GM18498 (cell line): ENCODE data around the gene SARDH.
"Not testable (repeated sequence)": the region's sequence is repeated elsewhere in the genome, so short reads cannot be mapped to it uniquely, and the experiment has no call there.

Source experiments
- ATAC-seq: cut with Tn5 transposase; IDR thresholded peaks from one replicate; pipeline ENCODE4 v1.9.1; 2021; ENCODE audit warnings: mild to moderate bottlenecking, moderate library complexity; ENCODE audit not compliant: unreplicated experiment

SARDH gene

DNA sequence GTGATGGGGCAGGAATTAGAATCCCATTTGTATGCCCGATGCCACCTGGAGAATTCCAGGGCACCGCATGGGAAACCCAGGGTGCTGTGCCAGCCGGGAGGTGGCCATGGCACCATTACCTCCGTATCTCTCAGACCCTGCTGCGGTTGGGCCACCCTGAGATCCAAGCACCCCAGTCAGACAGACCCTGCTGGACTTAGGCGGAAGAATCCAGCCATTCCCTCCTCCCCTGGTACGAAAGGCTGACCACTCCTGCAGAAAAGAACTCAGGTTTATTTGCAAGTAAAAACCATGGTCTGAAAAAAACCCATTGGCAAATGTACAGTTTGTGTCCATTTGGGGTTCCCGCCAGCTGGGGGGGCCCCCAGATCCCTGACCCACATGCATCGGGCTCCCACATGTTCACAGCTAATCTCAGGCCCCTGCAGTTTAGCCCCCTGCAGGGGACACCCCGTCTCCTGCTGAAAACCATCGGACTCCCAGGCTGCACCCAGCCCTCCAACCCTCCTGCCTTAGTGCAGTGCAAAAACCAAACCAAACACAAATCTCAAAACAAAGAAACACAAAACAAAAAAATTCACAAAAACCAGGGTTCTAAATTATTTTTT, 23.6 kb upstream of the SARDH start:
- ATAC-seq, result no peak

DNA sequence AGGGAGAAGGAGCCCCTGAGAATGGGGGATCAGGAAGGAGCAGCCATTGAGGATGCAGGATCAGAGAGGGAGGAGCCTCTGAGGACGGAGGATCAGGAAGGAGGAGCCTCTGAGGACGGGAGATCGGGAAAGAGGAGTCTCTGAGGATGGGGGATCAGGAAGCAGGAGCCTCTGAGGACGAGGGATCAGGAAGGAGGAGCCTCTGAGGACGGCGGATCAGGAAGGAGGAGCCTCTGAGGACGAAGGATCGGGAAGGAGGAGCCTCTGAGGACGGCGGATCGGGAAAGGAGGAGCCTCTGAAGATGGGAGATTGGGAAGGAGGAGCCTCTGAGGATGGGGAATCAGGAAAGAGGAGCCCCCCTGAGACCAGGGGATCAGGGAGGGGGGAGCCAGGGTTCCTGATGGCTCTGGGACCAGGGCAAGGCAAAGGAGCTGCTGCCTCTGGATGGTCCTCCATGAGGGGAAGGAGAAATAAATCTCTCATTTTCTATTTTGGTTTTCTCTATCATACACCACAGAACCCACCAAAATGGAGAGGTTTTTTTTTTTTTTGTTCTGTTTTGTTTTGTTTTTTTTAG, 22.6 kb upstream of the SARDH start:
- ATAC-seq, result no peak

GRCh38 chr9:133759946-133760345, 21.8 kb upstream of the SARDH start:
- no peak for ATAC-seq

DNA sequence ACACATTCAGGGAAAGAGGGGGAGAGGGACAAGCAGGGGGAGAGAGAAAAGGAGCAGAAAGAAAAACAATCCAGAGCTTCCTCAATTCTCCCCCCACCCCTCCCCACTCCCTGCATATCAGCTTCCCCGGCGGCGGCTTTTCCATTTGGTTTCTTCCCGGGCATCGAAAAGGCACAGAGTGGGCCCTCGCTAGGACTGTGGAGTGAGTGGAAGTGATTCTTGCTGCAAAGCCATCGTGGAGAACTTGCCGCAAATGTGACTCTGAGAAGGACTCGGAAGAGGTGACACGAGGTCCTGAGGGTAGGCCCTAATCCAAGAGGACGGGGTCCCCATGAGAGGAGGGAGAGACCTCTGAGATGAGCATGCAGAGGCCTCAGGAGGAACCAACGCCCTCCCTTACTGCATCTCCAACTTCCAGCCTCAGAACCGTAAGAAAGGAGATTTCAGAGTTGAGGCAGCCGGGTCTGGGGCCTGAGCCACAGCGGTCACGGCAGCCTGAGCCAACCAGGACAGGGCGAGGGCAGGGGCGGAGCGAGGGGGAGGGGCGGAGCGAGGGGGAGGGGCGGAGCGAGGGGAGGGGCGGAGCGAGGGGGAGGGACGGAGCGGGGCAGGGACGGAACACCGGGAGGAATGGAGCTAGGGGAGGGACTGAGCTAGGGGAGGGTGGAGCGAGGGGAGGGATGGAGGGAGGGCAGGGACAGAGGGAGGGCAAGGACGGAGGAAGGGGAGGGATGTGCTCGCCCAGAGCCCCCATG, 21.2 kb upstream of the SARDH start:
- no peak for ATAC-seq

DNA sequence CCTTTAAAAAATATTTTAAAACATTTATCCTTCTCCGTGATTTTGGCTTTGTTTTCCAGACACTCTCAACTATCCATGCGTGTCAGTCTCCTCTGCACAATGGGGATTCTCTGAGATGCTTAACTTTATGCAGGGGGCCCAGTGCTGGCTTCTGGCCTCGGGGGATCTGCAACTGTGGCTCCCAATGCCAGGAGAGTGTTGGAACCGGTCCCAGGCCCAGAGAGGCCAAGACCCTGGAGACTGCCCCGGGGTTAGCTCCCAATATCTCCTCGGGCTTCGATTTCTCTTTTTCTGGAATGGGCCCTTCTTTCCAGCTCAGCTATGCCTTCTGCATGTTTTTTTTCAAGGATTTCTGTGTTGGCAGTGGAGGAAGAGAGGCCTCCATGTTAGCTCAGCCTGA, 20.1 kb upstream of the SARDH start:
- ATAC-seq, result no peak

- no peak for ATAC-seq
Measured at GRCh38 chr9:133754688-133755227, 16.6 kb upstream of the SARDH start.

GRCh38 chr9:133754187-133754586, 16.0 kb upstream of the SARDH start:
- ATAC-seq, result no peak

GRCh38 chr9:133752739-133753446, 14.7 kb upstream of the SARDH start:
- no peak for ATAC-seq

DNA sequence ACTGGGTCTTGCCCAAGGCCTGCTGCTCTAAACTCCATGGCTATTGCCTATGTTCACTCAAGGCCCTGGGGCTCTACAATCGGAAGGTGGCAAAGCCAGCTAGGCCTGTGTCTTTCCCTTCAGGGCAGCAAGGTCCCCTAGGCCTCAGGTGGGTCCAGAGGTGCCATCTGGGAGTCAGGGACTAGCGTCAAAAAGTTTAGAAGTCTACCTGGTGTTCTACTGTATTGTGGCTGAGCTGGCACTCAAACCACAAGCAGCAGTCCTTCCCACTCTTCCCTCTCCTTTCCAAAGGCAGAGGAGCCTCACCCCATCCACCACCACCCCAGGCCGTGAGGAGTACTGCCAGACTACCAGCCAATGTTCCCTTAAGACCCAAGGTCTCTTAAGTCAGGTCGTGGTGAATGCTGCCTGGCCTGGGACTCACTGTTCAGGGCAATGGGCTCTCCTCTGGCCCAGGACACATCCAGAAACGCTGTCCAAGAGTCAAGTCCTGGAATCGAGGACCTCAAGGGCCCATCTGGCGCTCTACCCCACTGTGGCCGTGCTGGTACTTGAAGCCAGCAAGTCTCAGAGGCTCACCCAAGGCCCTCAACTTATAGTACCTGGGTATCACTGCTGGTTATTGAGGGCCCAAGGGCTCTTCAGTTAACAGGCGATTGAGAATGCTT, 13.0 kb upstream of the SARDH start:
- ATAC-seq, result no peak

DNA sequence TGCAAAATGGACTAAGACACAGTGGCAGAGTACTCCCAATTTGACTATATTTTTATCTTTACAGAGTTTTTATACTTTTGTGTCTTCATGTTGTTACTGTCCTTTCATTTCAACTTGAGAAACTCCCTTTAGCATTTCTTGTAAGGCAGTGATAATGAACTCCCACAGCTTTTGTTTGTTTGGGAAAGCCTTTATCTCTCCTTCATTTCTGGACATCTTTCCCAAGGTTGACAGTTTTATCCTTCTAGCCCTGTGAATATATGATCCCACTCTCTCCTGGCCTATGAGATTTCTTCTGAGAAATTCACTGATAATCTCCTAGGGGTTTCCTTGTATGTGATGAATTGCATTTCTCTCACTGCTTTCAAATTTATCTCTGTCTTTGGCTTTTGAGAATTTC, 9.2 kb upstream of the SARDH start:
- no peak for ATAC-seq

- not testable (repeated sequence) for ATAC-seq
Measured at GRCh38 chr9:133744528-133744927, 6.4 kb upstream of the SARDH start.

- no peak for ATAC-seq
Measured at GRCh38 chr9:133742849-133743444, 4.8 kb upstream of the SARDH start.

DNA sequence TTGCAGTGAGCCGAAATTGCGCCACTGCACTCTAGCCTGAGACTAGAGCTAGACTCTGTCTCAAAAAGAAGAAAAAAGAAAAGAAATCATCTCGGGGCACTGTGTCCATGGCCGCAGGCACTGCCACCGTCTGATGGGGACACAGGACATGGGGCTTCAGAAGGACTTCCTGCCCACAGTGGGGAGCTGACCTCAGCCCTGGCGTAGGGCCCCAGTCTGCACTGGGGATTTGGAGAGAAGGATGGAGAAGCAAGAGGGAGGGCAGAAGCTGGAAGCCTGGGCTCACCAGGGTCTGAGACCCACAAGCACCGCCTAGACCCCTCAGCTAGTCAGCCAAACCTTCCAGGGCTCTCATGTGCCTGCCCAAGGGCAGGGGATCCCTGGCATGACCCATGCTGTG, 4.1 kb upstream of the SARDH start:
- no peak for ATAC-seq

- no peak for ATAC-seq
Measured at GRCh38 chr9:133741716-133742115, 3.6 kb upstream of the SARDH start.

GRCh38 chr9:133740911-133741310, 2.8 kb upstream of the SARDH start:
- no peak for ATAC-seq

DNA sequence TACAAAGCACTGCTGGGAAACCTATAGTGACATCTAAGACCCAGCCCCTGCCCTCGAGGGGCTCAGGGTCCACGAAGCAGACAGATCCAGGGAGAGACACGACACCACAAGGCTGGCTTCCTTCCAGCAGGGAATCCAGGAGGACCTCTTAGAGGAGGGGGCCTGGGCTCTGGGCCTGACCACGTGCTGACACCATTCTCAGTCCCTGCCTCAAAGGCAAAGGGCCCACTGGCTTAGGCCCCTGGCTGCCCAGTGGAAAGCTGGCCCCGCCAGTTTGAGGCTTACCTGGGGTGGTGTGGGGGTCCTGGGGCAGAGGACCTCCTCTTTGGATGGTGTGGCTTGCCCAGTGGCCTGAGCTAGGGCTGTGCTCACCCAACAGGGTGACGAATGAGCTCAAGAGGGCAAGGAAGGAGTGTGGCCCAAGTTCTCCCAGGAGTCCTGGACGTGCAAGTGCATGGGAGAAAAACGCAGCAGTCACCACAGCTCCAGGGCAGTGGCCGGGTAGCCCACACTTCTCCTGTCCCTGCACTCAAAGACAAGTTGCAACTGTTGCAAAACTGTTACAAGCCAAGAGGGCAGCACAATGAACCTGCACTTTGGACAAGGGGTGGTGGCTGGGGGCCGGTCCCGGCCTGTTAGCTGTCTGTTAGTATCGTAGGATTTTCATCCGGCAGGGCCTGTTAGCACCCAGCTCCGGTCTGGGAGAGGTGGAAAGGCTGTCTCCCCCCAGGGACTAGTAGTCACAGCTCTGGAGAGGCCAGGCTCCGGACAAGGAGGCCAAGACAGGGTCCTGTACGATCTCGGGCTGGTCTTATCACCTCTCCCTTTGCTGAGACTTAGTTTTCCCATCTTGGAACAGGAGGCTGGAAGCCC, 1.5 kb upstream of the SARDH start:
- ATAC-seq, result no peak

GRCh38 chr9:133738640-133739225, 581 bp upstream of the SARDH start:
- no peak for ATAC-seq

DNA sequence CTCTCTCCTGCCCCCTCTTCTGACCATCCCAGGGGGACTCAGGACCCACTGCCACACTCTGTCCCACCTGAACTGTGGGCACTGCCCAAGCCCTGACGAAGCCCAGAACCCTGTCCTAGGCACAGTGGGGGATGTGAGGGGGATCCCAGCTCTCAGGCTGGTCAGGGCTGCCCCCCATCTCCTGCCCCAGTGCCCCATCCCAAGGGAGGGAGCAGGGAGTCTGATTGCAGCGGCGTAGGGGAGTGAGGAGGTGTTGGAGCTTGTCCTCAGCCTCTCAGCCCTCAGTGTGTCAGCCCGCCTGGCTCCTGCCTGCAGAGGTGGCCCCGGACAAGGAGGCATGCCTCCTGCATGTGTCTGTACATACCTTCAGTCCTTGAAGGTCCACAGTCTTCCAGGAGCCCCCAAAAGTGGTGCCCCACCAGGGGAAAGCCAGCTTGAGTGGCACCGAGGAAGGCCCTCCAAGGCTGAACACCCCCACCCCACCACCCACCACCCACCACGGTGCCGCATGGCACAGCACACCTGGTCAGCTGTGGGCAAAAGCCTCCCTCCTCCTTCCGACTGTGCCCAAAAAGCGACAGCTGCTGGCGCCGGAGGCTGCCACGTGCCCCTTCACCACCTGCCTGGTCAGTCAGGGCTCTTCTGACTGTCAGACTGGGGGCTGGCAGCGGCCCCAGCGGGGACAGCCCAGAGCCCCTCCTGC, 930 bp downstream of the SARDH start:
- no peak for ATAC-seq

GRCh38 chr9:133735931-133736330, 2.2 kb downstream of the SARDH start:
- no peak for ATAC-seq
